GM21447 (cell line): ENCODE measurements around the gene UTP11.
A peak's percentile ranks its signal among the peaks of the same experiment; 100 is the strongest.
"Not testable (repeated sequence)": the region's sequence is repeated elsewhere in the genome, so short reads cannot be mapped to it uniquely, and the experiment has no call there.

Experiments
- ATAC-seq: cut with Tn5 transposase; IDR thresholded peaks from one replicate; pipeline ENCODE4 v1.9.1; 2021; ENCODE audit not compliant: unreplicated experiment

The UTP11 gene

DNA sequence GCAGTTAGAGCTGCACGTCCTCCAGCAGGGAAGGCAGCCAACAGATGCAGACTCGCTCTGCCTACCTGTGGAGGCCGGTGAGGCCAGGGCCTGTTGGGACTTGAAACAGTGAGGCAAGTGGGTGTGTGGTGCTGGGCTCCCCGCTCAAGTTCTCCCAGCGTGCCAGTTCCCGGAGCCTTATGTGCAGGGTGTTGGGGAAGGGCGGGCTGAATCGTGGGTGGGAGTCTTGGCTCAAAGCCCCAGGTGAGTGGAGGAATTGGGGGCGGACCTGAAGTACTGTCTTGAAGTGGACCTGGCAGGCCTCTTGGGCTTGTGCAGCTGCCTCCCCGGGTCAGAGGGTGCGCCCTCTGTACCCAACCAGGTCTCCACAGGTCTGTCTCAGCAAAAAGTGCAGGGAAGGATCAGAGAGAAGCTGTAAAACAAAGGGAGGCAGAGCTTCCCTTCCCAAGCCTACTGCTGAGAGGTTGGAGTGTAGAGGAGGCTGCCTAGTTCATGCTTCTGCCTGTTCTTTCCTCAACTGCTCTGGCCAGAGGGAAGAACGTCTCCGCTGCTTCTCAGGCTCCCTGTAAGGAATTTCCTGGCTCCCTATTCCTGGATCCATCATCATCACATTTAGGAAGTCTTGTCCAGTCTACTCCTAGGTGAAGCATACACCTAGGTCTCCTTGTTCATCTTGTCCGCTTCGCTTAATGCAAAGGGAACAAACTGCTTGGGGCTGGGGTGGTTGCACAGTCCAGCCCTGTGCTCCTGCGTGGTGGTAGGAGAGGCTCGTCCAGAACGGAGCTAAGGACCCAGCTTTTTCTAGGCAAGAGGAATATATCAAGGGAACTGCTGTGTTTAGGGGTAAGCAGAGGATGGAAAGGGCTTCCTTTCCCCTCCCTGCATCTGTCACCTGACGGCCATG is 14.9 kb downstream of the UTP11 start:
- no peak for ATAC-seq

DNA sequence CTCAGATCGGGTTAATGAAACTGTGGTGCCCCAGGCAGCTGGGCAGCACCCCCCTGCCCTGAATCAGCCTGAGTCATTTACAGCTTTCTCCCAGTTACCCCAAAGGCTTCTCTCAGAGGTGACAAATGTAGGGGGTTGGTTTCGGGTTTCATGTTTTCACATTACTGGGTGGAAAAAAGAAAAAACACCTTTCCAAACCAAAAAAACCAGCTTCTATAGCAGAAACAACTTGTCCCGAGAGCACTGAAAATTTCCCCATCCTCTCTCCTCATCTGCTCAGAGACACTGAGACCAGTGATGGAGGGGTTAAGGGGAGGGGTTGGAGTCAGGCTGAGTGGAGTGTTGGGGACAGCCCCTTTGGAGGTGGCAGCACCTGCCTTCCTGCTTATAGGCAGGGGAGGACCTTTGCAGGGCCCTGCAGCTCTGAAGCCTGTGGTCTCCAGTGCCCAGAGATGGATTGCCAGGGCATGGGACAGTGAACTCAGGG is 15.6 kb downstream of the UTP11 start:
- peak; percentile 70 for ATAC-seq

- ATAC-seq = no peak
Observed at GRCh38 chr1:38028671-38029070, 16.1 kb downstream of the UTP11 start.

DNA sequence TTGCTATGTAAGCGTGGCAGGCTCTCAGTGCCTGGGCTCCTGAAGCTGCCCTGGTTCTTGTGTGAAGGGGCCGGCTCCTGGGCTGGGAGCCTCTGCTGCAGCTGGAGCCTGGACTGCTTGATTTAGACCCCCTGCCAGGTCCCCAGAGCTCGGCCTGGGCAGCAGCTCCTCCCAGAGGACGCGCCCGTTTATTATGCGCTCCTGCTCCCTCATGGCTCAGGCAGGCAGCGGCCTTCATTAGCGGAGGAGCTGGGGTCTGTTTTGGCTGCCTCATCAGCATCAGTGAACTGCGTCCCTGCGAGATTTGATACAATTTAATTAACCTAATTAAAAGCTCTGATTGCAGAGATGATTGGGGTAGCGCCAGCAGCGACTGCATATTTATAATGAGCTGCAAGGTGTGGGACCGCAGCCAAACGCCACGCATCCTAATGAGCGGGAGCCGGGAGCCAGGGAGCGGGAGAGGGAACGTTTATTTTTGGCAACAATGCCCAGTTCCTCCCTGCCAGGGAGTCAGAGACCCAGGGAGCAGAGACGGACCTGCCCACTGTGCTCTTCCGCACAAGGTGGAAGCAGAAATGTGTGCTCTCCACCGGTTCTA is 16.6 kb downstream of the UTP11 start:
- ATAC-seq = no peak

- ATAC-seq = peak; percentile 42
Observed at GRCh38 chr1:38029685-38030511, 17.4 kb downstream of the UTP11 start.

DNA sequence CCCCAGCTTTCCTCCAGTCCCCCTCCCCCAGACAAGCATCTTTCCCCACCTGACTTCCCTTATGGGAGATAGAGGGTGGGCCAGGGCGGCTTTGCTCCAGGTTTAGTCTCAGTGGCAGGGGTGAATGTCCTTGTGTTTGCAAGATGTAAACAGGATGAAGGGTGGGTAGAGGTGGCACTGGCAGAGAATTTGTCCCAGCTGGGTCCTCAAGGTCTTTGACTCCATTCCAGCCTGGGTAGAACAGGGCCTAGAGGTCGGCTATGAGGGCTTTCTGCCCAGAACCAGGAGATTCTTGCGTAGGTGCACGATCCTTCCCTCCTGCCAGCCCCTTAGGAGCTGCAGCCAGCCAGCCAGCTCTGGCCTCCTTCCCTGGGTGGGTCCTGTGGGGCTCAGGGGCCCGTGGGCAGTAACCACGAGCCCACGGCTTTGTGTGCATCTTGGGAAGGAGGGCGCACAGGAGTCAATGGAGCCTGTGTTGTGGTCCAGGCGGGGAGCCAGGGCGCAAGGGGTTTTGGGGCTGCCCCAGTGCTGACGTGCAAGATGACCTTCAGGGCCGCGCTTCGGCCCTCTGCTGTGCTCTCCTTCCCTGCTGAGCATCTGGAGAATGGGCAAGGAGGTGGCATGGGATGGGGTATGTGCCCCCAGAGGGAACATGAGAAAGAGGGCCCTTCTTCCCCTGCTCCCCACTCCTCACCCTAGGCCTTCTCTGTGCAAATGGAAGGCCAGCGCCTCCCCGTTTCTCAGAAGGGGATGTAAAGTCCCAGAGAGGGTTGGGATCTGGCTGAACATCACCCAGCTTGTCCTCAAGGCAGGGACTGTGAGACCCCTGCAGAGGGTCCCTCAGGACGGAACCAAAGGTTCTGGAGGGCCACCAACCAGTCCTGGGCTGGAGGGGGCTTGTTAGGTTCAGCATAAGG is 18.3 kb downstream of the UTP11 start:
- ATAC-seq = no peak

DNA sequence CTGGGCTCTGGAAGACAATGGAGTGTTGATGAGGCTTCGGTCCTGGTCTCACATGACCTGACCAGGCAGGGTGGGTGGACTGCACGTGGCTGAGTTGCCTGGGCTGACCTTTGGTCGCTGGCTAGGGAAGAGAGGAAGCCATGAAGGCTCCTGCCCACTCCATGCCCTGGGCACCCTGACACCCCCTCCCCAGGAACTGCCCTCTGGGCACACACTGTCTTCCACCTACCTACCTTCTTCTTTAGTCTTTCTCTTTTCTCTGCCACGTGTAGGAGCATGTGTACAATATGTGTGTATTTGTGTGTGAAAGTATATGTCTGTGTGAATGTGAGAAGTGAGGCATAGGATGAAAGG is 19.0 kb downstream of the UTP11 start:
- no peak for ATAC-seq

DNA sequence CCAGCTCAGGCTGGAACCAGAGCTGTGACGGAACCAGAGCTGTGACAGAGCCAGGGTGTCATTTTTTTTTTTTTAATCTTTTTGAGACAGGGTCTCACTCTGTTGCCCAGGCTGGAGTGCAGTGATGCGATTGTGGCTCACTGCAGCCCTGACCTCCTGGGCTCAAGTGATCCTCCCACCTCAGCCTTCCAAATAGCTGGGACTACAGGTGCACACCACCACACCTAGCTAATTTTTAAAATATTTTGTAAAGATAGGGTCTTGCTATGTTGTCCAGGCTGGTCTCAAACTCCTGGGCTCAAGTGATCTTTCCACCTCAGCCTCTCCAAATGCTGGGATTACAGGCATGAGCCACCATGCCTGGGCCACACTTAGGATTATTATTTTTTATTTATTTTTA is 20.5 kb downstream of the UTP11 start:
- not testable (repeated sequence) for ATAC-seq

GRCh38 chr1:38034871-38035270 is 22.3 kb downstream of the UTP11 start:
- no peak for ATAC-seq

- ATAC-seq = no peak
Observed at GRCh38 chr1:38037221-38037939, 24.8 kb downstream of the UTP11 start.

DNA sequence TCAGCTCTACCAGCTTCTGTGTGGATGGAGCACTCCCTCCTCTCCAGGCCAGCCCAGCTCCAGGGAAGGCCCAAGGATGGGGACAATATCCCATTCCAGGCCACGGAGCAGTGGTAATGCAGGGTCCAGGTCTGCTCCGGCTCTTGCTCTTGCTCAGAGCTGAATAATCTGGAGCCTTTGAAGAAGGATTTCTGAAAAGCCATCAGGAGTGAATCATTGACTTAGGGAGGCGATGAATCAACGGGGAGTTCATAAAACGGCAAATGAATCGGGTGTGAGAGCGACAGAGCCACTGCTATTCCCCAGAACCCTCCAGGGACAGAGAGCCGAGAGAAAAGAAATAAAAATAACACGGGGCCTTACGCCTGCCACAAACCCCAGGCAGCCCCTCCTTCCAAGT is 26.3 kb downstream of the UTP11 start:
- ATAC-seq = no peak

GRCh38 chr1:38039331-38040088 is 27.0 kb downstream of the UTP11 start:
- no peak for ATAC-seq

DNA sequence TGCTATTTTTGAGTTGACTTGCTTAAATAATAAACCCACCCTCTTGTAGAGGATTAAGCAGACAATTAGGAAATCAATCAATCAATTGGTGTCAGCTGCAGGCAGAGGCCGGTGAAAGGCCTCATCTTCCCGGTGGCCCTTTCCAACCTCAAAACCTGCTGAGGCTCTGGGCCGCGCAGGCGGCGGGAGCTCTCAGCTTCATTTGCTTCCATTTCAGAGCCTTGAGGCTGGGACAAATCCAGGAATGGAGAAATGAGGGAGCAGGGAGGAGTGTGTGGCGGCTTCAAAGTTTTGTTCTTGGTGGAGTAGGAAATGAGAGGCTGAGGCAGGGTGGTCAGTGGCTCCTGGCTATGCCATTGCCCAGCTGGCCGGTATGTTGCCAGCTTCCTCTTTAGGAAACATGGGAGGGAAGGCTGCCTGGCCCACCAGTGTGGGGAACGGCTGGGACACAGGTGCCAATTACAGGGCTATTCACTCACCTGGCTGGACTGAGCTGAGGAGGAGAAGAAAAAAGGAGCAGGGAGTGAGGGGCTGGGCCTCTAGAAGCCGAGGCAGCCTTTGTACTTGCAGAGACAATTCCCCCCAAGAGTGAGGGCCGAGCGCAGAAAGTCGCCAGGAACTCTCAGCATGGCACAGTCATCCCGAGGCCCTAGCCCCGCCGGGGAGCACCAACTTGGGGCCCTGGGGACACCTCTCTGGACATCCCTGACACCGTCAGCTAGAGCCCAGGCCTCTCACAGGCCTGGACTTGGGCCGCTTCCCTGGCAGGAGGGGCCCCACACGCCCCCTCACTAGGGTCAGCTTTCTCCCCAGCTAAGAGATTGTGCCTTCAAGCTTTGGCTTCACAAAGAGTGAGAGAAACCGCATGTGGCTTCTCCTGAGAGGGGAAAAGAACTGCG is 29.7 kb downstream of the UTP11 start:
- no peak for ATAC-seq

DNA sequence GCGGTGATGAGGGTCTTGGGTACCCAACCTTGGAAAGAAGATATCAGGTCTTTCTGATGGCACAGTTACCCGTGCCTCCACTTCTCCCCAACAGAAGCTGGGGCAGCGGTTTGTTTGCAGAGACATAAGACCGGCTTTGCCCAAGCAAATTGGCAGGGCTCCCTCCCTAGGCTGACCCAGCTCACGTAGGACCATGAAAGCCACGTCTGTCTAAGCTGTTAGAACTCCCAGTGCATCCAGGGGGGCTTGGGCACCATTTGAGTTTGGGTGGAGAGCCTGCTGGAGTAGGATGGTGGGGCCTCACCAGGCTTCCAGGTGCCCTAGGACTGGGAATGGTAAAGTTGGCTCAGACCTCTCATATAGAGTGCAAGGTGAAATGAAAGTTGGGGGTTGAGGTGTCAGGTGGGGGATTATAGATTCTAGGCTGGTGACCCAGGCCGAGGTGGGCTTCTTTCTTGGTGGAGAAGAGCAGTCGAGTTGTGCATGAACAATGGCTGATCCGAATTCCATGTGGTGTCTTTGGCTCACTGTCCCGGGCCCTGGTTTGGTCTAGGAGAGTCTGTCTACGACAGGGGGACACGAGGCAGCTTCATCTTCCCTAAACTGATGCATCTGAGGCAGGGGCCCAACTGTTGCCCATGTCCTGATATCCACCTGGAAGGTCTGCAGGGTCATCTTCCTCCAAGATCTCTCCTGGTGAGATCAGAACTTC is 30.7 kb downstream of the UTP11 start:
- no peak for ATAC-seq

- no peak for ATAC-seq
Observed at GRCh38 chr1:38044221-38045215, 32.0 kb downstream of the UTP11 start.
